GM21619 (cell line): Measurements from ENCODE around the gene TMEM131.

ENCODE experiments used
- ATAC-seq: cut with Tn5 transposase; IDR thresholded peaks from one replicate; pipeline ENCODE4 v1.9.1; 2021; ENCODE audit not compliant: unreplicated experiment

Gene TMEM131

DNA sequence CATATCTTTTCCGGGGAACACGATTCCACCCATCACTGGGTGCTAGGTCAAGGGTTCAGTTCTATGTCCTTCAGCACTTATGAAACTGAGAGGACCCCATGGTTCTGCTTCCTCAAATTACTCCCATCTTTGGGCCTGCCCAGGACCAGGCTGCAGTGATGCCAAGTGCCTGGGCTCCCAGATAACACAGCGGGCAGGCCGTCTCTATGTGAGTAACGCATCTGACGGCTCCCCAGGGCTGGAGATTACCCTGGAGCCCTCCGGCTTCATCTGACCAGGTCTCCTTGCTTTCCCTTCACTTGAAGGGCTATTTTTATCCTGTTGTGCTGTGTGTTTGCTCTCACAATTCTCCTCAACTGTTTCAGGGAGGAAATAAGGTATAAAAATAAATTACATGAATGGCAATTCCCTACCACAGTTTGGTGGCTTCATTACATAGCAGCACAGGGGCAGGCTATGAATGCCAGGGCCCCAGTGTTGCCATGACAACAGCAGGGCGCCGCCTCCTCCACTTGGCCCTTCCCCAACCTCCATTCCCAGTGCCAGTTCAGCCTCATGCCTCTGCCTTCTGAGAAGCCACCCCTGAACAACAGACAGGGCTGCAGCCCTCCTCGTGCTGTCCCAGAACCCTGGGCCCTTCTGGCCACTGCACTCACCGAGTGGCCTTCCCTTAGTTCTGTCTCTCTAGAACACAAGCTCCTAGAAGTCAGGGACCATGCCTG, 25.4 kb upstream of the TMEM131 start:
- no peak for ATAC-seq

- no peak for ATAC-seq
Observed at GRCh38 chr2:98020516-98020915, 24.8 kb upstream of the TMEM131 start.

DNA sequence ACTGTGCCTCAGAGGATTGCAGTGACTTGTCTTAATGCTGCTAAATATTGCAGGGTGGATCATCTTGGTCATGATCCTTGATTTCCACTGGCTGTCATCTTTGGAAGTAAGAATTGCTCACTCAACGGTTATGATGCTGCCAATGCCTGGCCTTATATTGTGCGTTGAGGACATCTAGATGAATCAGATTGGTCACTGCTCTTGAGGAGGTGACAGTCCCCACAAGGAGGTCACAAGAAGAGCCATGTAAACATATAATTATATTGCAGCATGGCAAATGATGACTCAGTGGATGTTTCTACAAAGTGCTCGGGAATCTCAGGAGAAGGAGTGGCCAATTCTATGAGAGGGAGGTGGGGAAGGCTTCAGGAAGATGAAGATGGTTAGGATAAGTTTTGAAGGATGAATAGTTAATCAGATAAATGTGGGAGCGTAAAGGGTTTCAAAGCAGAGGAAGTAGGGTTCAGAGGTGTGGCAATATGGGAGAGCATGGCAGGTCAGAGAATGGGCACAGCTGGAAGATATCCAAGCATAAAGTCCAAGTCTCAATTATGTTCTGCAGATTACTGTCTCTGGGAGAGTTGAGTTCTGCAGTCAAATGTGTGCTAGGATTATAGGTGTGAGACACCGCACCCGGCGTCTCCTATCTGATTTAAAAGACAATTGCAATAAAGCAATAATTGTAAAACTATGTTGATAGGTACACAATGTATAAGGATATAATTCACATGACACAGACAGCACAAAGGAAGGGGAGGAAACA, 21.3 kb upstream of the TMEM131 start:
- no peak for ATAC-seq

DNA sequence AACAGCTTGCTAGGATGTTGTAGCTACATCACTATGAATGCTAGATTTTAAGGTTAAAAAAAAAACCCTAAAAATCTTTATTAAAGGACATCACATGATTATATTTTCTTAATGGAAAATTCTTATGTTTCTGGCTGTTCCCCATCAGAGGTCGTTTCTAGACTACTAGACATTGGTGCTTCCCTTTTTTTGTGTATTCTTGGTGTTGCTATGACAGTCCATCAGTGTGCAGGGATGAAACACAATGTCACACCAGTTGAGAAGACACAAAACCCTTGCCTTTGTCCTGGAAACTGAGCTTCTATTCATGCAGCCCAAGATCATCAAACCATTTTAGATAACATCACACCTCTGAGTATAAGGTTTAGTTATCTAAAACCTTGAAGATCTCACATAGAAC, 19.9 kb upstream of the TMEM131 start:
- no peak for ATAC-seq

GRCh38 chr2:98014379-98014778, 18.6 kb upstream of the TMEM131 start:
- ATAC-seq = no peak

GRCh38 chr2:98013407-98014042, 17.8 kb upstream of the TMEM131 start:
- ATAC-seq = no peak

DNA sequence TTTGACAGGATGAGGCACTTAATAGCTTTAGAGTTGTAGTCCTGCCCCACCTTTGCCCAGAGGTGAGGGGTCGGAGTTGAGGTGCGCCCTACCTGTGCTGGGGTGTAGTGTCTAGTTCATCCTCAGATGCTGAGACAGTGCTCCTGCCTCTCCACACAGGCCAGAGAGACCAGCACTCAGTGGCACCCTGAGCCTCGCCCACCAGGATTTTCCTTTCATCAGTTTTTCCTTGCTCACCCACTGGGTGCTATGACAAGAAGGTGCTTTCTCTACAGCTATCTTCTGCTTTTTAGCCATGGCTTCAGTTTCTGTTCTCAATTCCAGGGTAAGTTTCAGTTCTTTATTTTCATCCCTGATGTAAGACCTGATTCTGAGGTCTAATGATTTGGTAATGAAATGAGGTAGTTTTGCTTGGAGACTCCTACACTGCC, 16.8 kb upstream of the TMEM131 start:
- peak; percentile 77 for ATAC-seq

- ATAC-seq = no peak
Observed at GRCh38 chr2:98009887-98010760, 14.4 kb upstream of the TMEM131 start.

- ATAC-seq = no peak
Observed at GRCh38 chr2:98008415-98008814, 12.7 kb upstream of the TMEM131 start.

- no peak for ATAC-seq
Observed at GRCh38 chr2:98006378-98006777, 10.6 kb upstream of the TMEM131 start.

- no peak for ATAC-seq
Observed at GRCh38 chr2:98004613-98005012, 8.9 kb upstream of the TMEM131 start.

- ATAC-seq = no peak
Observed at GRCh38 chr2:98004047-98004446, 8.3 kb upstream of the TMEM131 start.

DNA sequence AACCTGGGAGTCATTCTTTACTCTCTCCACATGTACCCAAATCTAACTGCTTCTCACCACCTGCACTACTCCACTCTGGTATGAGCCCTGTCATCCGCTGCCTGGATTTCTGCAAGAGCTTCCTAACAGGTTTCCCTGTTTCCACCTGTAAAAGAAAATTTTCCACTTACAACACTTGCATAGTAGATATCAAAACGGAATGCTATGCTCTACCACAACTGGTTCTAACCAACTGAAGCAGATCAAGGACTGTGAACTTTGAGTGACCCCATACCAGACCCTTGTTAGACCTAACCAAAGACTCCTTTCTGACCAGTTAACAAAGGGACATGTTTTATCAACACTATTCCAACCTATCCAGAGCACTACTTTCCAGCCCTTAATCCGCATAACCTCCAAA, 3.8 kb upstream of the TMEM131 start:
- ATAC-seq = no peak

GRCh38 chr2:97998431-97999005, 2.8 kb upstream of the TMEM131 start:
- ATAC-seq = no peak

- ATAC-seq = no peak
Observed at GRCh38 chr2:97997784-97998392, 2.1 kb upstream of the TMEM131 start.

DNA sequence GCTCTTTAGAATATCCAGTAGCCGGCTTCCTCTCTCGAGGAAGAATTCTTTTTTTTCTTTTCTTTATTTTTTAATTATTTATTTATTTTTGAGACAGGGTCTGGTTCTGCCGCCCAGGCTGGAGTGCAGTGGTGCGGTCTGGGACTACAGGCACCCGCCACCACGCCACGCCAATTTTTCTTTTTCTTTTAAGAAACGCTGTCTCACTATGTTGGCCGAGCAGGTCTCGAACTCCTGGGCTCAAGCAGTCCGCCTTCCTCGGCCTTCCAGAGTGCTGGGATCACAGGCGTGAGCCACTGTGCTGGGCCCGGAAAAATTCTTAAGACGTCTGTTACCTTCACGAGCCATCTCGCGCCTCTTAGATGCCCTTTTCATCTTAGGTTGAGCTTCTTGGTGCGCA, 931 bp upstream of the TMEM131 start:
- no peak for ATAC-seq

DNA sequence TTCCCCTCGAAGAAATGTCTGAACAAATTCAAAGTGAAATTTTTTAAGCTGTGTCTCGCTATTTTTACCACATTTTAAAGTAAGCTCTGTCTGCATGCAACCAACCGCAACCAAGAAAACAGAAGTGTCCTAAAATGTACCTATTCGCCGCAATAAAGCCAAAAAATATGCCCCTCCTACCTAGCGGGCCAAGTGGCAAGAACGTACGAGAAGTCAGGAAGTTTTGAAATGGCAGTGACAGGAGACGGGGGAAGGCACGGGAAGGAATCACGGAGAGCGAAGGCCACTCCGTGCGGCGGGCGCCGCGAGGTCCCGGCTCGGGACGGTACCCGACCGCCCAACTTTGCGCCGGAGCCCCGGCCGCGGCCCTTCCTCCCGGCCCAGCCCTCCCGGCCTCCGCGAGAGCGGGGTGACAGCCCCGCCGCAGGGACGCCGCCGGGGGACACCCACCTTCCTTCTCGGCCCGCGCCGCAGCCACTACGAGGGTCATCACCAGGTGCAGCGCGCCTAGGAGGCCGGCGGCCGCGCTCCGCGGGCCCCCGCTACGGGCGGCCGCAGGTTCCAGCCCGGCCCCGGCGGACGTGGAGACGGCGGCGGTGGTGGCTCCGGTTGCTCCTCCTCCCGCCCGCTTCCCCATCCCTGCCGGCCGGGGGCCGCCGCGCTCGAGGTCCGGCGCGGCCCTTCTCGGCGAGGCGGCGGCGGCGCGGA, 568 bp downstream of the TMEM131 start:
- peak; percentile 35 for ATAC-seq

DNA sequence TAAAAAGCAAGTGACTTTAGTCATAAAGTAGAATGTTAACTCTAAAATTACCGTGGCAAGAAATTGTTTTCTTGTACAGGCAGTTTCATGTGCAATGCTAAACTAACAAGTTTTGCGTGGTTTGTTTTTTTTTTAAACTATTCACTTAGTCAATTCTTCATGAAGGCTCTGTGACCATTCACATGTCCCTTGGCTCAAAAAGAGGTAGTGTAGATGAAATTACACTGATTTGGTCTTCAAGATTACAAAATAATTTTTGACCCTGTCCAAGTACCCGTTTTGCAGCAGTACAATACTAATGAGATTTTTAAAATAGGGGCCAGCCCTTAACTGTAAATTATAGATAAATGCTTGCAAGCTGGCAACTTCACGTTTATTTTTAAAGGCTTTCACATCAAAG, 1.3 kb downstream of the TMEM131 start:
- ATAC-seq = no peak

- ATAC-seq = no peak
Observed at GRCh38 chr2:97993926-97994325, 1.8 kb downstream of the TMEM131 start.
